DMS79 (cell line): ENCODE measurements around the gene HKDC1.

Experiments
- DNase-seq: peaks from one replicate; lab custom pipeline; 2025; lab: John Stamatoyannopoulos, UW

The HKDC1 gene

DNA sequence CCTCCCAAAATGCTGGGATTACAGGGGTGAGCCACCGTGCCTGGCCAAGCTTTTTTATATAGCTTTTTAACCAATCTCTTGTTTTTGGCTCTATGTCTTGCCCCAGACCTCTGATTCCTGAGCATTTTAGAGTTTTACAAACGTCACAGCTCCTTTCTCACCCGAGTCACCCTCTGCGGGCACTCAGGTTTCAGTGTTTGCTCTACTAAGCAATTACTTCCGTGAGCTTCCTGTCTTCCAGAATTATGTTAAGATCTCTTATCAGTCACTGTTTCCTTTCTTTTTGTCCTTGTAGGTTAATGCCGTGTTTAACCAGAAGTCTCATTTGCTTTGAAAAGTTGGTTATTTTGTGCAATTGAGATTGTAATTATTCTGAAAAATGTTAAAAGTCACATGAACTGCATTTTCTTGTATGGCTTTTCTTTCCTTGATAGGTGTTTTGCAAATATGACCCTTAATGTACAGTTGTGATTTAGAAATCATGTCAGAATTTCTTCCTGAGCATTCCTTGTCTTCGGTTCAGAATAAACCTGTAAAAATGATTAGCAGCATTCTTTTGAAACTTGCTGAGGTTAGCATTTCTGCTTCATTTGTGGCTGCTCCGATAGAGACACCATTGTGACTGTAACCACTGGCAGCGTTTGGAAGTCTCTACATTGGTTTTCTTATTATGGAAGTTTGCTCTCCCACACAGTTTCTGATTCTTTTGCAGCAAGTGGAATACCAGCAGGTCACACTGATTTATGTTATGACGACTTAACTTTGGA is 4.5 kb upstream of the HKDC1 start:
- no peak for DNase-seq

DNA sequence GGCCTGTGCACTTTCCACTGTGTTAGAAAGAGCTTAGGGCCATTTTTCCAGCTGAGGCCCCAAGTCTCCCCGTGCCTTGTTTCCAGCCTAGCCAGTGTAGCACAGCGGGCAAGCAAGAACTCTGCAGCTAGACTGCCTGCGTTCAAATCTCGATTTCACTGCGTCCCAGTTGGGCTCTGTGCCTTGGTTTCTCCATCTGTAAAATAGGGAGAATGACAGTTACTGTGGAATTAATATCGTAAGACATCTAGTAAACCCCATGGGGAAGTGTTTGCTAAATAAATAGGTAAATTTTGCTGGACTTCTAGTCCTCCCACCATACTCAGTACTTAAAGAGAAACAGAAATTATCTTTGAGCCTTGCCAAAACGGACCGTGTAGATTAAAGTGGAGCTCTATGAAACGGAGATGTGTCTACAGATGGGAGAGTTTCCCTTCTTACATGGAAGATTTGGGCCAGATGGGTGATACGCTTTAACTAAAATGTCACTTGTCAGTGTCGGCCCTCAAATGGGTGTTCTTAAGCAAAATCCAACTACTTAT is 3.5 kb upstream of the HKDC1 start:
- no peak for DNase-seq

DNA sequence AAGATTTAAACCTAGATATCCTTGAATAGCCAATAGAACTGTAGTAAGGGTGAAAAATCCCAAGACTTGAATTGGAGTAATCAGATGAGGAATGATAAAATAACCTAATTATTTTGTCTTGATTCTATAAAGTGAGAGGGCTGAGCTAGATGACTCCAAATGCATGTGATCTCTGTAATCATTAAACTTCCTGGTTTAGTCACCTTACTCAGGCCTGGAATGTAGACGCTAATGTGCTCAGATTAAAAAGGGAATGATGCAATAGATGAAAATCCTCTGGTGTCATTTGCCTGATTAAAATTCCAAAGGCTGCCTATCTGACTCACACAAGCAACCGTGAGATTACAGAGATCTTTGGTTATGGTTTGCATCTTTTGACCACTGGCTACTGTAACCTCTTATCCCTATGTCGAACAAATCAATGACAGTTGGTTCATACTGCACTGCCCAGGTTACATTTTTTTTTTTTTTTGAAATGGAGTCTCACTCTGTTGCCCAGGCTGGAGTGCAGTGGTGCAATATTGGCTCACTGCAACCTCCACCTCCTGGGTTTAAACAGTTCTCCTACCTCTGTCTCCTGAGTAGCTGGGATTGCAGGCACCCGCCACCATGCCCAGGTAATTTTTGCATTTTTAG is 2.9 kb upstream of the HKDC1 start:
- no peak for DNase-seq

DNA sequence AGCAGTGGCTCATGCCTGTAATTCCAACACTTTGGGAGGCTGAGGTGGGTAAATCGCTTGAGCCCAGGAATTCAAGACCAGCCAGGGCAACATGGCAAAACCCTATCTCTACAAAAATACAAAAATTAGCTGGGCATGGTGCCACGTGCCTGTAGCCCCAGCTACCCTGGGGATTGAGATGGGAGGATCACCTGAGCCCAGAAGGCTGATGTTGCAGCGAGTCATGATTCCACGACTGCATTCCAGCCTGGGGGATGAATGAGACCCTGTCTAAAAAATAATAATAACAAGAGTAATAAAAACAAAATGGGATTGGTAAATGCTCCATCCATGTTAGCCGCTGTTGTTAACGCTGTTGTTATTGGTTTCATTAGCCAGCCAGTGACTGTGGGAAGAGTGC is 1.3 kb upstream of the HKDC1 start:
- DNase-seq = no peak

DNA sequence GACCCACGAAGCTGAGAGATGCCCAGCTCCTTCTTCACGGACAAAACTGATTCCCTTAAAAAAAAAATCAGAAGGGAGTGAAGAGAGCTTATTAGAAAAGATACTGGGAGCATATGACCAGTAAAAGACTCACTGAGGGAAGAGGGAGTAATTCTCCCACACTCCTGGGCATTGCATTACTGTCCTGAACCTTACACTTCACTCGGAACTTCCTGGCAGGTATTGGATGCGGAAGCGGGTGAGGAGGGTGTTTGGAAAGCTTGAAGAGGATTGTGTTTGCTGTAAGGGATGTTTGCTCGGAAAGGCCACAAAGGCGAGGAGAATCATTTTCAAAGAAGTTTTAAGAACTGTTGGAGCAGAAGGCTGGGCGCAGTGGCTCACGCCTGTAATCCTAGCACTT is 375 bp downstream of the HKDC1 start:
- no peak for DNase-seq

DNA sequence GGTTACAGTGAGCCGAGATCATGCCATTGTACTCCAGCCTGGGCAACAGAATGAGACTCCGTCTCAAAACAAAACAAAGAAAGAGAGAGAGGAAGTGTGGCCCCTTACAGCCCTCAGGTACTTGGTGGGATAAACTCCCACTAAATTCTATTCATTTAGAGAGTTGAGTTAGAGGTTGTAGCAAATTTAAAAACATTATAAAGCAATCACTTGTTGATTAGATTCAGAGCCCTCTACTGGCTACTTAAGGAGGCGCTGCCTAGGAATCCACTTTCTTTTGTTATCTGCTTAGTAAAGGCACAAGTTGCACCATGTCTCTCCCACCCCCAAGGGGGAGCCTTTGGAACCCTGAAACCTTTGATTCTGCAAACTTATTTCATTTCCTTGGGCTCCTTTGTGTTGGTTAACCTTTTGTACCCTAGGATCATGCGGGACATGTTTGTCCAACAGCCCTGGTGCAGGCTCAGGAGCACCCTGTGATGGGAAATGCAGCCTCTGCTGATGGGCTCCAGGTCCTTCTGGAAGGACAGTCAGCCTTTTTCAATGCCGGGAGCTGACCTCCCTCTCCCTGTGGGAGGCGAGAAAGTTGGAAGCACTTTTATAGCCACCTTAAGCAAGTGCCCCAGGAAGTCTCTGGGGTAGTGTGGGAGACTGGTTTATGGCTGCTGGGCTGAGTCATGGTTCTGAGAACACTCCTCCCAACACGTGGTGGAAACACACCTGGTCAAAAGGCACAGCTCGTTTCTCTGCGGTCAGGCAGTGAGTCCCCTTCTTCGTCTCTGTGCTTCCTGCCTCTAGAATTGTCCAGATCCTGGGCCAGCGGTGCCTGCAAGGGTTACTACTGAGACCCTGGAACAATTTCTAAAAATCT is 2.3 kb downstream of the HKDC1 start:
- no peak for DNase-seq

DNA sequence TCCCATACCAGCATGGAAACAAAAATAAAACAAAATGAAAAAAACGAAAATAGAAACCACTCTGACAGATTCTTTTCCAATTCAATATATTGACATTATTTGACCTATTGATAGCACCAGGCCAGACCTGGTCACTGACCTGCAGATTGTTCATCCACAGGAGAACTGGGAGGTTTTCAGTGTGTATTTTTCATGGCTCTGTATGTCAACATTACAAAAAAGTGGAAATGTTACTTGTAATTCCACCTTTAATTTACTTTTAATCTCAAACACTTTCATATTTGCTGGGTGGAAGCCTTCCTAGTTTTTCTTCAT is 2.9 kb downstream of the HKDC1 start:
- DNase-seq = no peak

DNA sequence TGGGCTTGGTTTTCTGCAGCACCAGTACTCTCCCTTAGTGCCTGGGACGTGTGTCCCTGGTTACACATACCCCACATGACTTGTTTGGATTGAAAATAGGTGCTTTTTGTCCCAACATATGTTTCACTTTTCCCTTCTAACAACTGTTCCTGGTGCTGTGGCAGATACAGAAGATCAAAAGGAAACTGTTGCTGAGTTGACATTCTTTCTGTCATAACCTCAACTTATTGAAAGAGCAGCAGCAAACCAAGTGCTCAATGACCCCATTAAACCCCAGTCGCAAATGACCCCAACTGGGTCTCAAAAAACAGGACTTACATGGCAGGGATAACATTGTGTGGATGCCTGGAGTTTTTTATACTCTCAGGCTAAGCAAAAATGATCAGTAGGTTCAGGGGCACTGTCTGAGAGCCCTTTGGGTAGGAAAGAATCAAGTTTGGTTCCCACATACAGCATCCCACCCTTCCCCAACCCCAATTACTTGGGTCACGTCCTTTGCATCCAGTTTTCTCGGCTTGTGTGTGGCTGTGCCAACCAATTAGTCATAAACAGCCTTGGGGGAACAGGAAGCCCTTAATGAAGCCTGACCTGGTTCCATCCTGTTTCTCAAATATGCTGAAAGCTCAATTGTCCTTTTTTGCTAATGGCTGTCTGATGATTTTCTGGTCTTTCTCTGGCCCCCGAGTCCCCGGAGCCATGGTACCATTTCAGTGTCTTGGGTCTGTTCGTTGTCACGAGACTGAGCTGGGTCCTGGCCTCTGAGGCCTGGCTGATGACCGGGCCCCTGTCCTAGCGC is 4.9 kb downstream of the HKDC1 start:
- no peak for DNase-seq

DNA sequence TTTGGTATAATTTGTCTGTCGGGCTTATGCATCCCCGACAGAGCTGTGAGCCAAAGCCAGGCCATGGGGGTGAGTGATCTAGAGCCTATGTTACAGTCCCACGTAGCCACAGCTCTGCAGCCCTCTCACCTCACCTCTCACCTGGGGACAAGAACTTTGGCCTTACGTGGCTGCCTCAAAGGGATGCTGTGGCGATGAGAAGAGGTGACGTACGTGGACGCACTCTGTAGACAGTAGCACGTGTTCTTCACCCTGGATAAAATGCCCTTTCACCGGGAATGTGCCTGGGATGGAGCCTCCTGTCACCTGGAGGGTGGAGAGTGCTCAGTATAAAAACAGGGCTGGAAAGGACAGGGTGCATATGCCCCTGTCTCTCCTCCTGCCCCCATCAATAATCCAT is 5.5 kb downstream of the HKDC1 start:
- DNase-seq = no peak

DNA sequence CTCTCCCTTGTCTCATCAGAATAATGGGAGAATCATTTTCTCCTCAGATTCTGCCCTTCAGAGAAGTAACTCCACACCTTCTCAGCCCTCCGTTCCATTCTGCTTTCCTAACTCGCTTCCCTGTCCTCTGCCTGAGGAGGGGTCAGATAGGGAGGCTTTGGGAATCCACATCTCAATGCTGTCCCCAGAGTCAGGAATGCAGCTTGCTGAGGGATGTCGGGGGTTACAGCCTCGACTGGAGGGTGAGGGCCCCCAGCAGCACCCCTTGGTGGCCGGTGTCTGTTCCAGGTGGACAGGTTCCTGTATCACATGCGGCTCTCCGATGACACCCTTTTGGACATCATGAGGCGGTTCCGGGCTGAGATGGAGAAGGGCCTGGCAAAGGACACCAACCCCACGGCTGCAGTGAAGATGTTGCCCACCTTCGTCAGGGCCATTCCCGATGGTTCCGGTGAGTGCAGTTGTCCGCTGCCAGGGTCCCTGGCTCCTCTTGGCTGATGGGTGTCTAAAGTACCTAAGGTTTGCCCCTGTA is 6.9 kb downstream of the HKDC1 start:
- no peak for DNase-seq

DNA sequence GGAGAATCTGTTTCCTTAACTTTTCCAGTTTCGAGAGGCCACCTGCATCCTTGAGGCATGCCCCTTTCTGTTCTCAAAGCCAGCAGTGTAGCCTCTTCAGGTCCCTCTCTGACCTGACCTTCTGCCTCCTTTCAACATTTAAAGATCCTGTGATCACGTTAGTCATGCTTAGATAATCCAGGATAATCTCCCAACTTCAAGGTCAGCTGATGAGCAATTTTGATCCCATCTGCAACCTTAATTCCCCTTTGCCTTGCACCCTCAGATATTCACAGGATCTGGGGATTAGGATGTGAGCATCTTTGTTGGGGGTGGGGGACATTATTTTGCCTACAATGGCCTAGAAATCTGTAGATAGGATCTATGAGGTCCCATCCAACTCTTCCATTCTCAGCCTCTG is 8.0 kb downstream of the HKDC1 start:
- DNase-seq = no peak

DNA sequence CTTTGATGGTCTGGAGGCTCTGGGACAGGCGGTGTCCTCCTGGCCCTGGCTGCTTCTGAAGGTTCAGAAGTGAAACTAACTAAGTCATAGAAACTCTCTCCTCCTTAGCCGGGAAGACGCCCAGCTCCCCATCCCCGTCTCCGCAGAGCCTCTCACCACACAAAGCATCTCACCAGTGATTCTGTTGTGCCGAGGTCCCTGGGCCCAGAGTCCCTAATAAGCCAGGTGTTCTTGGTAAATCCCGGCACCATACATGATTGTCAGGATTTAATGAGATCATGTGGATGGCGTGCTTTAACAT is 9.4 kb downstream of the HKDC1 start:
- no peak for DNase-seq

DNA sequence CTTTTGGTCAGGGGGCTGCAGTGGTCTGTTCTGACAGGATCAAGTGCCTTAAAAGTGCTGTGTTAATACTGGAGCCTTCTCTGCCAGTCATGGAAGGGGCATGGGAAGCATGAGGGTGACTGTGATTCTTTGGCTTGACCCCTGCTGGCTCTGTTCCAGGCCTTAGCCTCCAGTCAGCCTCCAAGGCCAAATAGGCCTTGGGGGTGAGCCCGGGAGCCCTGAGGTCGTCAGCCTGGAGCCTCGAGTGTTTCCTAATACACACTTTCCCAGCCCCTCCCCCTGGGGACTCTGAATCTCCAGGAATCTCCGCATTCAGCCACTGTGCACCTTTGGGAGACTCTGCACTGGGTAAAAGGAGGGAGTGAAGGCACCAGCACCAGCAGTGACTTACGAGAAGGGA is 10.0 kb downstream of the HKDC1 start:
- DNase-seq = no peak

DNA sequence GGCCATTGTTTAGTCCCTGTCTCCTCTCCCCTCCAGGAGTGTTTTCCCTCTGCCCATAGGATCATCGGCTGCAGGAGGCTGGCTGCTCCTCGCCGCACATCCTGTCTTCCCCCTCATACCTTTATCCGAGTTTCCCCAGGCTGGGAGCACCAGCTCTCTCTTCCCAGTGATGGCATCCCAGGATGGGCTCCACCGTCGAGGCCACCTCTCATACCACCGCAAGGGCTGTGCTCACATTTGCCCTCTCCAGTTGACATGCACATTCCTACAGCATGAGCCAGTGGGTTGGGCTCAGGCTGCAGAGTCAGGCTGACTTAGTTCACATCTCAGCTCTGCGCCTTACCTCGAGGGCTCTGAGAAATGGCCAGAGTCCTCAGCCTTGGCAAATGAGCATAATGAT is 12.1 kb downstream of the HKDC1 start:
- no peak for DNase-seq

DNA sequence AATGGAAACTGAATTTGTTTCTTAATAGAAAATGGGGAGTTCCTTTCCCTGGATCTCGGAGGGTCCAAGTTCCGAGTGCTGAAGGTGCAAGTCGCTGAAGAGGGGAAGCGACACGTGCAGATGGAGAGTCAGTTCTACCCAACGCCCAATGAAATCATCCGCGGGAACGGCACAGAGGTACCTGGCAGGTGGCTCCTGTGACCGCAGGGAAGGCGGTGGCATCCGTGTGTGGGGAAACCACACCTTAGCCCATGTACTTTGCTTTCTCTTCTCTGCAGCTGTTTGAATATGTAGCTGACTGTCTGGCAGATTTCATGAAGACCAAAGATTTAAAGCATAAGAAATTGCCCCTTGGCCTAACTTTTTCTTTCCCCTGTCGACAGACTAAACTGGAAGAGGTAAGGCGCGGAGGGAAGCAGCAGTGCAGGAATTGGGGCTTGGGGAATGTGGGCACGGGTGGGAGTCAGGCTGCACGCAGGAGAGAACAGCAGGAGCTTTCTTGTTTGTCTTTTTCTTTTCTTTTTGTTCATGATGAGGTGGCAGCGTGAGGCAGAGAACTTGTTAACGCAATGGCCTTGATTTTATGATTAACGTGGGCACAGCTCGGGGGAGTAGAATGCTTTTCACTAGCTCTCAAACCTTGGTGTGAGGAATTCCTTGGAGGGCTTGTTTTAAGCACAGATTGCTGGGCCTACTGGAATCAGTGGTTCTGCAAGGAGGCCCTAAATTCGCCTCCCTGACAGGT is 12.8 kb downstream of the HKDC1 start:
- no peak for DNase-seq

DNA sequence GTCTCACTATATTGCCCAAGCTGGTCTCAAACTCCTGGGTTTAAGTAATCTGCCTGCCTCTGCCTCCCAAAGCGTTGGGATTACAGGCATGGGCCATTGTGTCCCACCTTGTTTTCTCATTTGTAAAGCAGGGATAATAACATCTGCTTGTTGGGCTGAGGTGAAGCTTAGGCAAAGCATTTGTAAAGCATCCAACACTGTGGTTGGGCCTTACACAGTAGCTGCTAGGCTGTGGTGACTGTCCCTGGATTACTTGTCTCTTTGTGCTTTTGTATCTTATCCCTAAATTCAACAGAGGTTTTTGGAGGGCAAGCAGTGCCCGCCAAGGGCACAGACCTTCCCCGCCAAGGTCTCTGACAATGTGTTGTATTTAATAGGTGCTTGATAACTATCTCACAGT is 14.3 kb downstream of the HKDC1 start:
- DNase-seq = no peak

DNA sequence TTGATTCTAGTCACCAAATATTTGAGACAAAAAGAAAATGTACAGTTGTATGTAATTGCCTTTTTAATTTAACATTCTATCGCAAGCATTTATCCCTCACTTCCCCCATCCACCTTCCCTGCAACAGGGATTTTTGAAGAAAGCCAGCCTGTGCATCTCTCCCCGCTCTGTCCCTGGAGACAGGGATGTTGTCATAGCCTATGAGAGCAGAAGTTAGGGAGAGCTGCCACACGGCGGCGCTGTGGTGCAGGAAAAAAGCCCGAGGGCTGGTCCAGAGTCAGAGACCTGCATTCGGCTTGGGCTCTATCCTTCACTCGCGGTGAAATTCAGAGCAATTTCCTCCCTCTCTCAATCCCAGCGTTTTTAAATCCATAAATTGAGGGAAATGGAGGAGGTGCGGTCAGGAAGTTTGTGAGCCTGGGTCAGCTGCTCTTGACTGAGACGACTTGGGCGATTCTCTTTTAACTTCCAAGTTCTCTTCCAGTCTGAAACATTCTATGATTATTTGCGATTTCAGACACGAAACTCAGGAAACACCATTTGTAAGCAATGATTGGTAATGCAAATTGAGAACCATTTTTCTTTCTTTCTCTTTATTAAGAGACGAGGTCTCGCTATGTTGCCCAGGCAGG is 17.5 kb downstream of the HKDC1 start:
- peak; percentile 17 for DNase-seq

DNA sequence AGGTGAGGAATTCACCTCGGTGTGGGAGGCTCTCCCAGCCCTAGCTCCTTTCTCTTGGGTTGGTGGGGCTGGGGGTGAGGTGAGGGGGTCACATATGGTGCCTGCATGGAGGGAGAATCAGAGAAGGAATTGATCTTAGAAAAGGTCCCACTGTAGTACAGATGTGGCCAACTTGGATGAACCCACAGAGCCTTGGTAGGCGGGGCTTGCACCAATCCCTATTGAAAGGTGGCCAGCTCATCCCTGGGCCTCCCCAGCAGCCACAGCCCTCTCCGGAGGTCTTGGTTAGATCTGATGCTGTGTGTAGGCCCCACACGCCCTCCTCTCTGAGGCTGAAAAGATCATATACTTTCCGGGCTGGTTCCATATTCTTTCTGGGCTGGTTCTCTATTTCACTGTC is 19.0 kb downstream of the HKDC1 start:
- no peak for DNase-seq

DNA sequence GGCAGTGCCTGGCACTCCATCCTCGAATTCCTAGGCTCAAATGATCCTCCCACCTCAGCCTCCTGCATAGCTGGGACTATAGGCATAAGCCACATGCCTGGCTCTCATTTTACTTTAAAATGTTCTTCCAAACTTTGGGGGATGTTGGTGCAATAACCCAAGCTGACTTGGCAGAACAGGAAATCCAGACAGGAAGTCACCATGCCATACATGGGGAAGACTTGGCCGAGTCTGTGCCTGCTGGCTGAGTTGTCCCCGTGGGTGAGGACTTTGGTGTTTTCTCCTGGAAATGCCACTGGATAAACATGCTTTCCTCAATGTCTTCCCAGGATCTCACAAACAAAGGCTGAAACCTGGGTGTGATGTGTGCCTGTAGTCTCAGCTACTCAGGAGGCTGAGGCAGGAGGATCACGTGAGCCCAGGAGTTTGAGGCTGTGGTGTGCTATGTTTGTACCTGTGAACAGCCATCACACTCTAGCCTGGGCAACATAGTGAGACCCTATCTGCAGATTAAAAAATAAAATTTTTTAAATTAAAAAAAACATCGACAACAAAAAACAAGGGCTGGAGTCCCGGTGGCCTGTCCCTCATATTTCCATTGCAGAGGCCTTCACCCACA is 19.8 kb downstream of the HKDC1 start:
- DNase-seq = no peak

DNA sequence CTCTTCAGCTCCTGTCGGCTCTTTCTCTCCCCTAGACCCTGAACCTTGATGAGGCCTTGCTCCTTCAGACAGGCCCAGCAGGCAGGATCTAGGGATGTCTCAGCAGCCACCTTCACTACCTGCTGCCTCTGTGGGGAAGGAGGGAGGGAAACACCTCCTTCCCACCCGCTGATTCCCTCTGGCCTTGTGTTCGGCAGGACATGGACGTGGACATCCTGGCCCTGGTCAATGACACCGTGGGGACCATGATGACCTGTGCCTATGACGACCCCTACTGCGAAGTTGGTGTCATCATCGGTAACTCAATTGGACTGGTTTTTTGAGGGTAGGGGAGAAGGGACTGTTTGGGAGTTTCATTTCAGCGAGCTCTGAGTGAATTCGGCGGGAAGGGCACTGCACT is 20.3 kb downstream of the HKDC1 start:
- no peak for DNase-seq
